OCI-M2 (cell line): Measurements from ENCODE around the gene SCRN1.

Source experiments
- DNase-seq: peaks from one replicate; lab custom pipeline; 2025; ENCODE audit not compliant: unreplicated experiment; lab: John Stamatoyannopoulos, UW

SCRN1 gene

DNA sequence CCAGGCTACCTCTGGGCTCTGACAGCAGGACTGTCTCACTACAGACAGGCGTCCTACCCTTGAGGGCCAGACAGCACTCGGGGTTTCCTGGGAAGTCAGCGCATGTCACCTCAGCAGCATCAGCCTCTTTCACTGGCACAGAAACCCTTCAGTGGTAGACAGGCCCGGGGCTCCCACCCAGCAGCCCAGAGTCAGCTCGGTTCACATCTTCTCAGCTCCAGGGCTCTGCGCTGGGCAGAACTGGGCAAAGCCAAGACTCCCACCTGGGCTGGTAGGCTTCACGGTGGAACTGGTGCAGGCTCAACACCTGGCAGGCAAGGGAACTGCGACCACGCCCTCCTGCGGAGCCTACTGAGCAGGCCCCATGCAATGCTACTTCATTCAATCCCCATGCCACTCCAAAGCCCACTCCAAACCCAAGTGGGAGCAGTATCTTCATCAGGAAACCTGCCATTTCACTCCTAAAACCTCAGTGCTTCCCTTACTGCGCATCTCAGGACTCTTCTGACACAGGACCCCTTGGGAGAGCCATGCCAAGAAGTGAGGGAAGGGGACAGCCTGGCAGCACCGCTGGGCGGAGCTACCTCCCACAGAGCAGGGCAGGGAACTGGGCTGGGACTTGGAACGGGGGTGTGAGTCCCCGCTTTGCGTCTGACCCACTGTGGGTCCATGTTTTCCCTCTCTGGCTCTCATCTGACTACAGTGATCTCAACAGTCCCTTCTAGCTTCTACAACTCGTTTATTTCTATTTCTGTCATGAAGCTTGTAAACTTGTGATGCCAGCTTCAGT lies 60.4 kb downstream of the SCRN1 start:
- no peak for DNase-seq

DNA sequence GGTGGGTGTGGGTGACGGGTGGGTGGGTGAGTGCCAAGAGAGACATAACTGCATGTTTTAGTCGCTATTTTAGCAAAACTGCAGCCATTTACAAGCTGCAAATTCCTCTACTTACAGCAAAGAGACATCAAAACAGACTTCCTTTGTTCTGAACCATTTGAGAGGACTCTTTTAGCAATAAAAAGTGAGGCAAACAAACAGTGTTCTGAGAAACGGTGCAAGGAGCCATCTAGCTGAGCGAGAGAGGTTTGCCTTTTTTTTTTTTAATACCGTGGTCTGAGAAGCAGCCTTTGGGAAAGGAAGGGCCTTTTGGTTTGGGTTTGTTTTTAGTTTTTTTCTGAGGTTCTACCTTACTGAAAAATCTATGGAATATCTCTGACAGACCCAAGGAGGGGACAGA lies 62.9 kb downstream of the SCRN1 start:
- no peak for DNase-seq

DNA sequence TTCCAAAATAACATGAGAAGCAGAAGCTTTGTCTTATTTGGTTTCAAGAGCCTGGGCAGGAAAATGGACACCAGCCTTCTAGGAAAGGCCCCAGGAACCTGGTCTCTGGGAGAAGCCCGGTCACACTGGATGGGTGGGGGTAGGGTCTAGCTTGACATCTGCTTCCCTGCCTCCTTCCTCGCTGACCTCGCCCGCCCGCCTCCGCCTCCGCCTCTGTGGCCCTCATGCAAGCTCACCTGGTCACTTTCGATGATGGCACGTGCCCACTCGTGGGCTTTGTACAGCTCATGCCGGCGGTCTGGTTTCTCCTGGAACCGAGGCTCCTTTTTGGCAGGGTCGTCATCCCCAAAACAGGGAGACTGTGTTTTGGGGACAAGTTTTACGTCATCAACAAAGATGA lies 63.4 kb downstream of the SCRN1 start:
- no peak for DNase-seq

DNA sequence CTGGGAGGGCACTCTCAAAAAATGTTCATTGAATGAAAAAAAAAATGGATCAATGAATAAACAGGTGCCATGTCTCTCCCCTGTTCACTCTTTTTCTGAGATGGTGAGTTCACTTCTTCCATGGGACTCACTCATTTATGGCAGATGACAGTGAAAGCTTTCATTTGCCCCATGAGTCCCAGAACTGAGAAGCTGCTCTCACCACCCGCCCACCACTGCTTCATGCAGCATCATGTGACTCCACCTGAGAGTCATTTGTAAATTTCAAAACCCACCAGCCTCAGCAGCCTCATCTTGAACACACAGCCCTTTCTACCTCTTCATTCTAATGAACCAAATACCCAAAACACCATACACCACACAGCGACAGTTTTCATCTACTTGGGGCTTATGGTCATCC lies 64.9 kb downstream of the SCRN1 start:
- no peak for DNase-seq

DNA sequence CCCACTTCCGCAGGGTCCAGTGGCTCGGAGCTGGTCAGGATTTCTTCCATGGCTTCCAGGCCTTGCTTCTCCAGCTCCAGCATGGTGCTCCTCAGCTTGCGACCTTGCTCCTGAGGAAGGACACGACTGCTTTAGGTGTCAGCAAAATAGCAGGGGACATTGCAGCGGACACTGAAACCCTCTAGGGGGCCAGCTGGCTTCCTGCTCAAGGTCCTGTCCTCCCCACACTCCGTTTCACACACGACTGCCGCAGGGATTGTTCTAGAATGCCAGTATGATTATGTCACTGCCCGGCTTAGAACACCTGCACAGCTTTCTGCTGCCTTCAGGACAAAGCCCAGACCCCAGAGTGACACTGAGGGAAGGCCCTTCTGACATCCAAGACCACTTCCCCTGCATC lies 65.6 kb downstream of the SCRN1 start:
- no peak for DNase-seq

DNA sequence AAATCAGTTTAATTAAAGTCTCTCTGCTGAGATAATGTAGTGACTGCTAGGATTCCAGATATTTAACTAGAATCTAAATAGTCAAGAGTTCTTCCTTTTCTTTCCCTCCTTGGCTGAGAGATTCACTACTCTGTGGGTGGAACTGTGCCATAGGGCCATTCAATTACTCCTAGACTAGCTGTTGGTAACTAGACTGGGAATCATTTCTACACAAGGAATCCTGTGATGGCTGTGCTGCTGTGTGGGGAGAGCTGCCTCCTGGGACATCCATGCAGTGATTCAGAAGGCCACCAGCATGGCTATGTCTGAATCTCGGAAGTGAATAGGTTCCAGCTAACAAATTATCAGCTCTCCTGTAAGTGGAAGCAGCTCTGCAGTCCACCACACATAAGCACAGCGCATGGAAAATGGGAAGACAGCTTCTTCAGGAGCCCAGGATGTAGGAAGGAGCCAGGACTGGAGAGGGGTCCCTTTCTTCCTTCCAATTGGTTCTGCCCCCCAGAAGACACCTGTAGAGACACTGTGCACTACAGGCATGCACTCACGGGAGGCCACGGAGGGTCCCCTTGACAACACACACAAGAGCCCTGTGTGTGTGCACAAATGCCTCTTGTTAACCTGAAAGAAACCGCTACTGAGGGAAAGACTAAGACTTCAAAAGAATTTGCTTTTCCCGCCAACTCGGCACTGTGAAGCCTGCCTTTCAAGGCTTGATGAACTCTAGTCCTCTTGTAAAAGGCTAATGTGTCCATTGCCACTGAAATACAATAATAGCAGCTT lies 66.5 kb downstream of the SCRN1 start:
- no peak for DNase-seq

DNA sequence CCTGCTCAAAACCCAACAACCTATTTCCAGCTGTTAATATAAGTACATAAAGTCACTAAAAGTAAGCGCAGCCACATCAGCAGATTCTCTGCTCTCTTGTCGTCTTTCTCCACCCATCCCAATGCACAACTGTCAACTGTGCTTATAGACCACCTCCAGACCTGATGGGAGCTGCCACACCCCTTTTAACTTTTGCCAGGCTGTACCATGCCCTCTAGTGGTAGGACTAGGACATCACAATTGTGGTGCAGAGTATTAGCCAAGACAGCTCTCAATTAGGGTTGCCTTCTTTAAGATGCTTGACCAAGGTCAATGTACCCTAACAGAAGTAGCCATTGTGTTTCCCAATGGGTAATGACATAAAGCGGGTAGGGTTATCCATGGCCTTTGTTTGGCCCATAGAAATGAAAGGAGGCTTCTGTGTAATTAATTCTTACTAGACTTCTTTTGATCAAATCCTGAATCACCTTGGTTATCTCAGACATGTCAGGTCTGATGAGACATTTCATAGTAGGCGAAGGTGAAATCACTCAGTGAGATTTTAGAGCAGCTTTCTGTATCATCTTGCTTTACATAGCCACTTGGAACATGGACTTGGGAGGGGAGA lies 68.1 kb downstream of the SCRN1 start:
- no peak for DNase-seq

DNA sequence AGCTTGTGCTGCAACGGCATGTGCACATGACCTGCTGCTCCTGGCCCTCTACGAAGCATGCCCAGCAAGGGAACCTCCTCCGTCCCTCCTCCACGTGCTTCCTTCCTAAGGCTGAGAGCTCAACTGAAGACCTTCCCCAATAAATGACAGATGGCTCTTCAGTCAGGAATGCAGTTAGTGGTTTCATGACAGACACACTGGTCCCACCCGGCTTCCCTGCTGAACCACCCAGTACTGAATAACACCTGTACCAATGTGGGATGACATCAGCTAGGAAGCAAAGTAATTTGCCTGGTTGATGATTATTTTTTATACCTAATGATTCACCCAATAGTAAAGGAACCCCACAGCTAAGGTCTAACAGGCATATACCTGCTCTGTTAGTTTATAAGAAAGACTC lies 69.1 kb downstream of the SCRN1 start:
- no peak for DNase-seq

DNA sequence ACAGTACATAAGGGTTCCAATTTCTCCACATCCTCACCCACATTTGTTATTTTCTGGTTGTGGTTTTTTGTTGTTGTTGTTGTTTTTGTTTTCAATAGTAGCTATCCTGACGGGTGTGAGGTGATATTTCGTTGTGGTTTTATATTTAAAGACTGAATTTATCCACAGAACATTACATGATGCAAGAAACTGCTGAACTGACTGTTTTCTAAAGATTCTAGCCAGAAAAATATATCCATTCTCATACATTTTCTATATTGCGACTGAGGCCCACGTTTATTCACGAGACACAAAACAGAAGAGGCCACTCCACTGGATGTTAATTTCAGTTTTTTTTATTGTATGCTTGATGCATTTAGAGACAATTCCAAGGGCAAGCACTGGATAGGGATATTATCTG lies 69.8 kb downstream of the SCRN1 start:
- no peak for DNase-seq

DNA sequence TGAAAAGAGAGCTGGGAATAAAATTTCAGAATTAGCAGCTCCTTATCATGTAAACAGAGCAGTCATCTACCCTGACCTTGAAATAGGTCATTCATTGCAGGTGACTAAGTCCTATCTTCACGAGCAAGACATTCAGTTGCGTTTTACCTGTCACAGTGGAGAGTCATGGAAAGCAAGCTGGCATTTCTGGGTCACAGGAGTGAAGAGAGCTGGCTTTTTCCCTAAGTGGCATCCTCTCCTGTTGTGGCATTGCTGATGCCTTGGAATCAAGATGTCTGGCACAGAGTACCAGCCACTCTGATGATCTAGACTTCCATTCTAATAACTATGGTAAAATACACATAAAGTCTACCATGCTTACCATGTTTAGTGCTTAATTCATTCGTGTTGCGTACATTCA lies 70.8 kb downstream of the SCRN1 start:
- DNase-seq, result no peak

DNA sequence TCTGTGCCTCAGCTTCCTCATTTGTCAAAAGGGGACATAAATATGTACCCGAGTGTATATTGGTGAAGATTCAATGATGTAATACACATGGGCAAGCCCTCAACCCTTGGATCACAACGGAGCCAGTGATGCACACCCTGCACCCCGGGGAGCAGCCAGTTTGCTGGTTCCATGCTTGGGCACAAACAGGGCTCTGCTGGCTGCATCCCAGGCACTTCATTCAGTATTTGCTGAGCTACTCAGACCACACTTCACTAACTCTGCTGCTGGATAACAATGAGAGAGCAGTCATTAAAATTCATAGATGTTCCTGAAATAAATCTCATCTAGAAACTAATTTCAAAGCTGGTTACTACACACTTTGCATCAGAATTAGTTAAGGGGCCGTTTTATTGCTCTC lies 72.0 kb downstream of the SCRN1 start:
- no peak for DNase-seq

DNA sequence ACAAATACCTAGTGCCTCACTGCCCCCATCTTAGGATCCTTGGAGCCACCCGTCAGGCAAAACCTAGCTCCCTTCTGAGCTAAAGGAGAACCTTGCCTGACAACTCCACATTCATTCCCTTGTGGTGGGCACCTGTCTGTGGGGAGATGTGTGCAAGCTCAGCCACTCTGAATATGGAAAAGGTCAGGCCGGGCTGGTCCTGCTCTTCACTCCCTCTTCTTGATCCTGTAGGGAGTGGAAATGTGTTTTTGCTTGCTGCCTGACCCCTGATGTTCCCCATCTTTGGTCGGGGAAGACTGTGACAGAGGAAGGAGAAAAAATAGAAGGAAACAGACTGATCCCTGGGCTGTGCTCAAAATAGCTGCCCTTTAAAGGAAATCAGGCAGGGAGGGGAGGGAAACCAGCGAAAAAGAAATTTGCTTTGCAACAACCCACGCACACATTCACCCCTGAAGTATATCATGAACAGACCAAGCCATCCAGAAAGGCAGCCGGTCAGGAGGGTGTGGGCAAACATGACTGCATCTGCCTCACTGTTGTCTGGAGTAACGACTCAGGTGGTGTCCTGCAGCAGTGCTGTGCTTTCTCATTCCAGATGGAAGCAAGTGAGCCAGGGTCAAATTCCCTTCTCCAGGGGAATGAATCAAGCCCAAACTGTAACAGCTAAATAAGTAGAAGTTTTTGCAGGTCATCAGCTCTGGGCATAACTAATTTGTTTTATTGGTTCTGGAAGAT lies 74.0 kb downstream of the SCRN1 start:
- no peak for DNase-seq

DNA sequence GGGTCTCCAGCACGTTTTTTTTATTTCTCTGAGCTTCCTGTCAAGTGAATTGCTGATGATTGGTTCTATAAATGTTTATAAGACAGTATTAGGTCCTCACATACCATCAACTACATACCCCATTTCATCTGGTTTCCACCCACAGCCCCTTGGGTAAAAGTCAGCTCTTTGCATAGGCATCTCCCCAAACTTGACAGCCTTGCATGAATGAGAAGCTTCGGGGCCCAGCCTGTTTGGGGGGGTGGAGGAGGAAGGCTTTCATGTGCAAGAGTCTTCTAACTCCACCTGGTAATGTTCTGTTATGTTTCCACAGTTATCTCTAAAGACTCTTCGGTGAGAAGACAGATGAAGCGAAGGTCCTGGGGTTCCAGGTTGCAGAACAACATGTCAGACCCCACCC lies 75.4 kb downstream of the SCRN1 start:
- no peak for DNase-seq

DNA sequence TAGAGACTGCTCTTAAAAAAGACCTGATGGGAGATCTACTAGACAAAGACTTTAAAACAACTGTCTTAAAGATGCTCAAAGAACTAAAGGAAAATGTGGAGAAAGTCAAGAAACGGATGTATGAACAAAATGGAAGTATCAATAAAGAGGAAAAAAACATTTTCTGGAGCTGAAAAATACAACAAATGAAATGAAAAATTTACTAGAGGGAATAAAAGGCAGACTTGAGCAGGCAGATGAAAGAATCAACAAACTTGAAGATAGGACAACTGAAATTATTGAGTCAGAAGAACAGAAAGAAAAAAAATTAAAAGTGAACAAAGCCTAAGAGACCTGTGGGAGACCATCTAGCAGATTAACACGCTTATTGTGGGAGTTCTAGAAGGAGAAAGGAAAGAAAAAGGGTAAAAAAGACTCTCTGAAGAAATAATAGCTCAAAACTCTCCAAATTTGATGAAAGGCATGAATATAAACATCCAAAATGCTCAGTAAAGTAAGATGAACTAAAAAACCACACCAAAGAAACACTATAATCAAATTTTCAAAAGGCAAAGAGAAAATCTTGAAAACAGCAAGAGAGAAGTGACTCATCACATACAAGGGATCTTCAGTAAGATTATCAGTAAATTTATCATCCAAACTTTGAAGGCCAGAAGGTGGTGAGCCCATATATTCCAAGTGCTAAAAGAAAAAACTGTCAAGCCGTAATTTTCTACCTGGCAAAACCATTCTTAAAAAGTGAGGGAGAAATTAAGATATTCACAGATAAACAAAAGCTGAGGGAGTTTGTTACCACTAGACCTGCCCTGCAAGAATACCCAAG lies 83.2 kb downstream of the SCRN1 start:
- no peak for DNase-seq

DNA sequence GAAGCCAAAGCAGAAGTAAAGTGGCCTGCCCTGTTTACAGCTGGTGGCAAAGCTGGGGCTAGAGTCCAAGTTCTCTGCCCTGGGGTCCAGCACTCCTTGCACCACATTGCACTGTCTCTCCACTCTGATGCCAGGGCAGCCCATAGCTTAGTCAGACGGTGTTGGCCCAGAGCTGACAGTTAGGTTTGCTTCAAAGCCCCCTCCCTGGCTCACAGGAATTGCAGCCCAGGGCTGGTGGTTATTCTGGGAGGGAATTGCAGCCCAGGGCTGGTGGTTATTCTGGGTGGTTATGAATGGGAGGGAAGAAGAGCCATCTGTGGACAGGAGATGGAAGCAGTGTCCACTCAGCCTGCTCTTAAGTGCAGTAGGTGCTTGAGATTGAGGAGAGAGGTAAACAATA lies 88.9 kb downstream of the SCRN1 start:
- no peak for DNase-seq

DNA sequence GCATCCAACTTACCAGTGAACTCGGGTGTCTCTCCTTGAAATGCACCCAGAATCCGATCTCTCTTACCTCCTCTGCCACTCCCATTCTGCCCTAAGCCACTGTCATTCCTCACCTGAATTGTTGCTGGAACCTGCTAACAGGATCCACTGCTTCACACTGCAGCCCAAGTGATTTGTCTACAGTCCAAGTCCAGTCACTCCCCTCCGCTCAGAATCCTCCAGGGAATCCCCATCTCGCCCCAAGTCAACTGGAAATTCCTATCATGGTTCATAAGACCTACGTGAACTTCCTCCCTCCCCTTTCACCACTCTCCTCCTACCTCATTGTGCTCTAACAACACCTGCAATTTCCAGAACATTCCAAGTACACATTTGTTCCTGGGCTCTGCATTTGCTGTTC lies 91.3 kb downstream of the SCRN1 start:
- no peak for DNase-seq

DNA sequence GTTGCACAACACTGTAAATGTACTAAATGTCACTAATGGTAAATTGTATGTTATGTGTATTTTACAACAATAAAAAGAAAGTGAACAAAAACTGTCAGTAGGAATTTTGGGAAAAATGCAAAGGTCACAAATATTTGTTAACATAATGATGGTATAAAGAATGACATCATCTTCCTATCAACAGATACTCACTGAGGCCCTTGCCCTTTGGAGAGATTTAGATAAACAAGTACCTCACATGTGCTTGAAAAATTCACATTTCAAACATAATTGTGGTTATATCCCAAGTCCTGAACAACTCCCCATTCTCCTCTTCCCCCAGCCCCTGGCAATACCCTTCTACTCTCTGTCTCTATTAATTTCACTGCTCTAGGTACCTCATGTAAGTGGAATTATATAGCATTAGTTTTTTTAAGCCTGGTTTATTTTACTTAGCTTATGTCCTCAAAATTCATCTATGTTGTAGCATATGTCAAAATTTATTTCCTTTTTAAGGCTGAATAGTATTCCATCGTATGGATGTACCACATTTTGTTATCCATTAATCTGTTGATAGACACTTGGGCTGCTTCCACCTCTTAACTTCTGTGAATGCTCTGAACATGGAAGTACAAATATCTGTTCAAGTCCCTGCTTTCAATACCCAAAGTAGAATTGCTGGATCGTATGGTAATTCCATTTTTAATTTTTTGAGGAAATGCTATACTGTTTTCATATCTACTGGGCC lies 92.8 kb downstream of the SCRN1 start:
- no peak for DNase-seq

DNA sequence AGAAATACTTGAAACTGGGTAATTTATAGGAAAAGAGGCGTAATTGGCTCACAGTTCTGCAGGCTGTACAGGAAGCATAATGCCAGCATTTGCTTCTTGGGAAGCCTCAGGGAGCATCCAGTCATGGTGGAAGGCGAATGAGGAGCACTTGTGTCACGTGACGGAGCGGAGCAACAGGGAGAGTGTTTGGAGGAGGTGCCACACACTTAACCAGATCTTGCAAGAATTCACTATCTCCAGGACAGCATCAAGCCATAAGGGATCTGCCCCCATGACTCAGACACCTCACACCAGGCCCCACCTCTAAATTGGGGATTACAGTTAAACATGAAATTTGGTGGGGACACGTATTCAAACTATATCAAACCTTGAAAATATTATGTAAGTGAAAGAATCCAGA lies 94.0 kb downstream of the SCRN1 start:
- DNase-seq, result no peak

DNA sequence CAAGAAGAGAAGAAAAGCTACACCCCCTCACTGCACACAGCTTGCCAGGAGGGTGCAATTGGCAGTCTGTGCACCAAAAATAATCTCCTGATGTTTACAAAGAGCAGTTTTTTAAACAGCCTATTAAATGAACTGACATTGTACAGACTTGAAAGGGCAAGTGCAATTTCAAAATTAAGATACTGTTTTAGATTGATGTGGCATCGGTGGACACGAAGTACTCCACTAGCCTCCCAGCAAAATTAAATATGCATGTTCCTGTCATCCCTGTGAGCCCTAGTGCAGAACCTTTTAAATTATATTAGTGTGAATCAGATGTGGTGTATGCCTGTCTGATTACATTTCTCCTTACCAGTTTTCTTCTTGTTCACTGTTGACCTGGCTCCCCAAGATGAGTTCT lies 95.3 kb downstream of the SCRN1 start:
- DNase-seq, result no peak

DNA sequence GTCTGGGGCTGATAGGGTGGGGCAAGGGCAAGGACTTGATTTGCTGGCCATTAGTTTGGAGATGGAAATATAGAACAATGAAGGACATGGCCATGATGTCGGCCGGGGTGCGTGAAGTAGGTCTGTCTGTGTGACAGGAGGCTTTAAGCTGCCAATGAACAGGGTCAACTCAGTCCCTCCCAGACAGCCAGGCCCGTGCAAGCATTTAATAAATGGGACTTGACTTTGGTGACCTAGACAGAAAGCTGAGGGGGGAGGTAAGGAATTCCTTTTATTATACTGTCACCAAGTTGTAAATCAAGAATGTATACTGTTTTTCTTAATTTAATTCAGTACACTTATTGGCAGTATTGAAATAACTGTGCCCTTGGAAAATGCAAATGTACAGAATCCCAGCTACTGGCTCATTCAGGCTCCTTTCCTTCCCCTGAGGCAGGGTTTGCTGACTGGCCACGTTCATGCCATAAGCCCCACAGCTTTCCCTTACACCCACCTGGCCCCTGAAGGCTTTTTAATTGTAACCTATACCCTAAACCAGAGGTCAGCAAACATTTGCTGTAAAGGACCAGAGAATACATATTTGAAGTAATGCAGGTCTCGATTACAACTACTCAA lies 96.1 kb downstream of the SCRN1 start:
- no peak for DNase-seq
